NCI-H2107 treated with DMSO at 0.1 percent for 48 hours (cell line): ENCODE measurements around the gene SRBD1.
A peak's percentile ranks its signal among the peaks of the same experiment; 100 is the strongest.

ENCODE experiments used
- DNase-seq: peaks from one replicate; lab custom pipeline; 2025; ENCODE audit not compliant: unreplicated experiment; lab: John Stamatoyannopoulos, UW

Gene SRBD1

DNA sequence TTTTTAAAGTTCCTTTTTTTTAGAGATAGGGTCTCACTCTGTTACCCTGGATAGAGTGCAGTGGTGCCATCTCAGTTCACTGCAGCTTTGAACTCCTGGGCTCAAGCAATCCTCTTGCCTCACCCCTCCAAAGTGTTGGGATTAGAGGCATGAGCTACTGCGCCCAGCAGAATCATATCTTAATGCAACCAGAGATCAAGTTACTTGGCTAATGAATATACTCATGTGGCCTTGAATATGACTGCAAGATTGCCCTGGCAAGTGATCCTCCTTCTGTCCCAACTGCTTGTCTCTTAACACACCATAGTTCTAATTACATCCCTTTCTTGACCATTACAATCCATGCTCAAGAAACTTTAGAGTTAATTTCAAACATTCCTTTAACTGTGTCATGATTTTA is 133.5 kb downstream of the SRBD1 start:
- DNase-seq: no peak

- DNase-seq: no peak
Measured at GRCh38 chr2:45470531-45470930, 140.5 kb downstream of the SRBD1 start.

- DNase-seq: no peak
Measured at GRCh38 chr2:45469314-45470099, 141.6 kb downstream of the SRBD1 start.

- DNase-seq: no peak
Measured at GRCh38 chr2:45468279-45468678, 142.8 kb downstream of the SRBD1 start.

GRCh38 chr2:45466053-45466452 is 145.0 kb downstream of the SRBD1 start:
- DNase-seq: no peak

DNA sequence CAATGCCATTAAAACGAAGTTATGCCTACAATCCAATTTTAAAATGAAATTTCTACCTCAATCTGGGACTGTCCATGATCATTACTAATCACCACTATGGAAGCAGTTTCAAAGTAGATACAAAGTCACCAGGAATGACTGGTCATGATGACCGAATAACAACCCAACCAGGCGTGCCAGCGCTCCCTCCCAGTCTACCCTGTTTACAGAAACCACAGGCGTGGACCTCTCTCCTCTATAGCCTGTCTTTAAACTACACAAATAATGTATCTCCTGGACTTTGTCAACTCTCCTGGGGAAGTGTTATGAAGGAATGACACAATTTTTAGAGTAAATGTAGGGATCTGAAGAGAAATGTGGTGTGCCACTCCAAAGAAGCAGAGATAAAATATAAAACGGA is 150.2 kb downstream of the SRBD1 start:
- no peak for DNase-seq

DNA sequence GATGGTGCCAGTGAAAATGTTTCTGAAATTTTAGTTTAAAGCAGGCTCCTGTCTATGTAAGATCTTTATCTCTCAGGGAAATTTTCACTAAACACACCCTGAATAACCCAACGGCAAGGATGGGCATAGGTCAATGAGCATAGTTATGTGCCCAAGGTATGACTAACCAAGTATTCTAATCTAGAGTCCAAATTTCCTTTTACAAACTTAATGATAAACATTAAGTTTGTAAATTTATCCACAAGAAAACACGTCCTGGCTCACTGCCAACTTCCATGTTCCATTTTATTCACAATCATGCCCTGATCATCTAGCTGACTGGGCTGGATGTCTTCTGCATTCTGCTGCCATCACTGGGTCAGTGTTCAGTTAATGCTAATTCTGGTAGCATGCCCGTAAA is 151.2 kb downstream of the SRBD1 start:
- DNase-seq: no peak

DNA sequence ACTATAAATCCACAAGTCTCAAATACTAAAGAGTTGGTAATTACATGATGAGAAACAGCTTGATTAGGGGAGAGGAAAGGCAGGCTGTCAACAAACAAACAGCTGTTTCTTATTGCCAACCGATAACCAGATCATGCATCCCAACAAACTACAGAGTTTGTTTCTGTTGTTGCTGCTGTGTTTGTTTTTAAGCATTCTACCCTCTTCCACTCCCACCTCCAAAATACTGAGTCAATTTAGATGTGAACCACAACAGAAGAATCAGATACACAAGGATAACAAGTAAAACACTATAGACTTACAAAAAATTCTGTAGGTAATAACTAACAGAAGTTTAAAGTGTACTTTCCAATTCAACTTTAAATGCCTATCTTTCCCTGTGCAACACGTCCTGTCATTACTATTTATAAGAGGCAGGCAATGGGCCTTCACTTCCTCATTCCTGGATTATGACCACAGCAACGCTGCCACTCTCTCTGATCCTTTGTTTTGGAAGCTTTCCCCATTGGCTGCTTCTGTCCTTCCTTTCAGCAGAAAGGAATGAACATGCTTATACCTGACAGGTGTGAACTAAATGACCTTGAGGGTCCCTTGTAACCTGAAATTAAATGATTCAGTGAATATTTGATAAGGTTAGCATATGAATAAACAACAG is 152.0 kb downstream of the SRBD1 start:
- DNase-seq: peak; percentile 35

GRCh38 chr2:45457211-45457945 is 153.7 kb downstream of the SRBD1 start:
- no peak for DNase-seq

DNA sequence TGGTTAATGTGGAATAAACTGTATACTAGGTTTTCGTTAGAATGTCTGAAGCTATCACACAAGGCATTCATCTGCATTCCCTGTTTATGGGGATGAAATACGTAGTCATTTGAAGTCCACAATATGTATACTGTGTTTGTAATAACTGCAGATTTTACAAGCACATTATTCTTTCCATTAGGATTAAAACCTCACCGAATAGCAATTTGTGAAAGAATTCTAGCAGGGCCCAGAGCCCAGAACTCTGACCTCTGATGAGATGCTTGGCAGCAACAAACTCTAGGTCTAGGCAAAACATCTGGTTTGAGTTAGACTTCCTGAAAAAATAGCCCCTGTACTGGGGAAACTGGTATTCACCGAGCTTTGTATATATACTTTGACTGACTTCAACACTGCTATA is 158.2 kb downstream of the SRBD1 start:
- no peak for DNase-seq

DNA sequence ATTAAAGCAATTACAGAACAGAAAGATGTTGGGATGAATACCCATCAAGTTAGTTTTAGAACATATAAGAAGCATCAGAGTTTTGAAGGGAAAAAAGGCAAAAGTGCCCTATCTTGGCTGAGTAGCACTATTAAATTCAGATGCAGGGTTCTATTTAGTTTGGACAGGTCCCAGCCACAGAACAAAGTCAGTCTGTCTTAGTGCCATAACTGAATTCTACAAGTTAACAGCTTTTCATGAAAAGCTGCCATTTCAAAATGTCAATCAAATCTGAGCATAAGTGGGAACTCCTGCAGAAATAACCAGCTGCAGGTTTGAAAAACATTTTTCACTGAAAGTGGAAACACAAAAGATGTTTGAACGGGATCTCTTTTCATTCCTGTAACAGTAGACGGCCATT is 160.4 kb downstream of the SRBD1 start:
- DNase-seq: peak; percentile 33

DNA sequence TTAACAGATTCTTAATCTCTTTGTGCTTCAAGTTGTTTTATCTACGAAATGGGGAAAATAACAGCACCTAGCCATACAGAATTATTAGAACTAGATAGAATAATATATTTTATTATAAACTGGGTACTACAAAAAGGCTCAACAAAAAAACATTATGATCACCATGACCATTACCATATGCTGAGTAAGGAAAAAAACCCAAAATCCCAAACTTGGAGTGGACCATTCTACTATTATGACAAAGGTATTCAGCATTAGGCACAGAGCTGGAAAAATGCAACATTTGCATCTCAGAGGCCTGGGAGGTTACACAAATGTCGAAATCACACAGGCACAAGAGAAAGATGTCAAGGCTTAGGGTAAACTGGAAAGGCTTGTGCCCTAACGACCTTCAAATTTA is 162.8 kb downstream of the SRBD1 start:
- no peak for DNase-seq

GRCh38 chr2:45446016-45446415 is 165.1 kb downstream of the SRBD1 start:
- DNase-seq: no peak

DNA sequence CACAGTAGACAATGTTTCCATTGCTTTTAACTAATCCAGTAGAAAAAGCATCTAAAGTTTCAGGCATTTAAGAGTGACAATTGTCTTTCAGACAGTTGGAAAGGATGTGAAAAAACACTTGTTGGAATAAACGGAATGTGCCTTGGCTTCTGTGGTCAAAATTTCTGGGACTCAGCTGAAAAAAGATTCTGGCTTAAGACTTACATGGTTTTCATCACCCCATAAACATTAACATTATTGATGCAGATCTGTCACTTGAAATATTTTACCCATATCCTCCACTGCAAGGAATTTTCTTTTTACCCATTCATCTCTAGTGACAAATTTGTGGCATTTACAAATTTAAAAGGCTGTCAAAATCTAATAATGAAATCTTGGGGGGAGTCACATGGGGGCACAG is 166.0 kb downstream of the SRBD1 start:
- DNase-seq: no peak

DNA sequence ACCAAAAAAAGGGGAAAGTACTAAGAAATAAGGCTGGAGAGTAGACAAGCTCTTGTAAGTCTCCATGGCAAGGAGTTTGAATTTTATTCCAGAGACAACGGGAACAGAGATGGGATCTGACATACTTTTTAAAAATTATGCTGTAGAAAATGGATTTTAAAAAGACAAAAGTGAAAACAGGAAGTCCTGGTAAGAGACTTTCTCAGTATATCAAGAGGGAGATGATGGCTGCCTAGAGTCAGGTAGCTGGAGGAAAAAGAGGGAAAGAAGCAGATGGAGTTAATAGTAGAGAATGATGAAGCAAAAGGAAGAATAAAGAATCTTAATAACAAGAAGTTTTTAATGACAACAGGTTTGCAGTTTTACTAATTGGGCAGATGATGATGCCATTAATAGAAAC is 168.1 kb downstream of the SRBD1 start:
- DNase-seq: no peak

DNA sequence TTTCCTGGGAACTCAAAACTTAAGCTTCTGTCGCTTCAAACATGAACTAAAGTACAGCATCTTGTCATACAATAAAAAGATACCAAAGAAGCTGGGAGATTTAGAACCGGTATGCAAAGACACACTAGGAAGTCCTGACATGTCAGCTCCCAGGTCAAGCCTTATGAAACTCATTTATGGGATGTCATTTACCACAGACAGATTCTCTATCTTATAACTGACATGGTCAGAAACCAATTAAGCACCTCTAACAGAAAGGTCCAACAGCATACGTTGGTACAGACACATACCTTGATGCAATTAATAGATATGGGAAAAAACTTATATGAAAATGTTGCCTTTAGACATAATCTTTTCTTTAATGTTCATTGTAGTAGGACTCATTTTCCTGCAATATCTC is 169.0 kb downstream of the SRBD1 start:
- DNase-seq: no peak

DNA sequence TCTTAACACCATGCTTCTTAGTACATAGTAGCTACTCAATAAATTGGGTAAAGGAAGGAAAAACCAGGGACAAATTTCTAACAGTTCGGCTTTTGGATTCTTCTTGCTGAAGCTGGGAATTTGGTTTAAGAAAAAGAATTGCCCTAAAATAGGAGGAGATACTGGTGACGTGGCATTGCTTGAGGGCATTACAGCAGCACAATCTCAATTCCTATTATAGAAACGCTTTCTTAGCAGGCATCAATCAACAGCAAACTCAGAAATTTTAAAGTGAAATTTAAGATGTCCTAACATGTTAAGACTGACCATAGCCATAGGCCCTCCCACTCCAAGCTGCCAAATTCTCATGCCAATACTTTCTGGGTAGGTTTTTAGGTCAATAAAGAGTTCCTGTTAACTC is 169.5 kb downstream of the SRBD1 start:
- no peak for DNase-seq

DNA sequence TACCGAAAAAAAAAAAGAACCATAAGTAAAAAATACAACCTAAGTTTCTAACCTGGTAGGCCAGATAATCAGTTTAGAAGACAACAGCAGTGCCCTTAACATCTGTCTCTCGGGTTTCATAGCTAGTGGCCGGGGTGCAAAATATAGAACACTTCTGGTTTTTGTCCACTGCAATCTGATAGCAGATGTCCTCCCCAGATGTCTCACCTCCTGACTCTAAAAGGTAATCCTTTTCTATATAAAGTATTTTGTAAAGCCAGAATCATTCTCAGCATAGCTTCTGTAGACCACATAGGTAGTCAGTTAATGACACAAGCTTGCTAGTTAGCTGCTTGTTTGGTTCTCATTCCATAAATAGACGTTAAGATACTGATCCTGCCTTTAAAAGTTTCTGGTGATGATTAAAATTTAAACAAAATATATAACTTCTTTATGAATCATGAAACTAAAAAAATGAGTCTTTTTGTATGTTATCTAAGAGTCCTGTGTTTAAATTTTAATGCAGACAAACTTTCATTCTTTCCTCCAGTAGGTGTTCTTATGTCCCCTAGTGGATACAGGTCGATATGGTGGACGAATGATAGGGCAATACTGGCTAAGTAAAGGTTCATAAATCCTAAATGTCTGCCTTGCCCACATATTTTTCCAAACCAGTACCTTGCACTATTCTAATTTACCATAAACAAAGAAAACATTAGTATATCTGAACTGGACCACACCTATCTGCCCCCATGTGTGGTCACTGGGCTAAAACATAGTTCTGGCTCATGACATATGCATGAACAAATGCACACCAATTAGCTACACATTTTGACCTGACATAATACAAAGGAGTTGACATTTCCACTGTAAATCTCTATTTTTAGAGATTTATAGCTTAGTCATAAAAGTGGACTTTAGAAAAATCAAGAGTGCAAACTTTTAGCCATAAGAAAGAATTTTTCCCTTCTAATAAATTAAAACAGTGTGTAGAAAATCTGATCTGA is 171.0 kb downstream of the SRBD1 start:
- peak; percentile 3 for DNase-seq

- no peak for DNase-seq
Measured at GRCh38 chr2:45438872-45439665, 172.0 kb downstream of the SRBD1 start.

DNA sequence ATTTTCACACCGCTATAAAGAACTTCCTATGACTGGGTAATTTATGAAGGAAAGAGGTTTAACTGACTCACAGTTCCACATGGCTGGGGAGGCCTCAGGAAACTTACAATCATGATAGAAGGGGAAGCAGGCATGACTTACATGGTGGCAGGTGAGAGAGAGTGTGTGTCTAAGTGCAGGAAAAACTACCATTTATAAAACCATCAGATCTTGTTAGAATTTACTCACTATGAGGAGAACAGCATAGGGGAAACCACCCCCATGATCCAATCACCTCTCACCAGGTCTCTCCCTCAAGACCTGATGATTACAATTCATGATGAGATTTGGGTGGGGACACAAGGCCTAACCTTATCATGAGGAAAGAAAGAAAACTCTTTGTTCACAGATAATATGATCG is 174.6 kb downstream of the SRBD1 start:
- DNase-seq: no peak
